HepG2 (cell line): ENCODE data around the gene RAET1E. TPM values are rescaled to one million over a fixed set of nuclear protein-coding genes. Genes with fewer than 3 reads are reported as not detected.

Source experiments
- CC2D1A ChIP-seq: sonication (generic); formaldehyde crosslinking; IDR thresholded peaks from 2 replicates; pipeline ENCODE4 v1.8.1; 2023; ENCODE audit warnings: mild to moderate bottlenecking, missing genetic modification reagents
- CREB1 ChIP-seq, 2 experiments: fragments of 450-650 bp in 1 of 2; IDR thresholded peaks; 2 replicates each; pipeline ENCODE4 v1.6.1; 2016 to 2017; ENCODE audit warnings: control low read depth in 1 of 2, mild to moderate bottlenecking in 1 of 2, missing compliant biosample characterization in 1 of 2, missing genetic modification characterization in 1 of 2
- HOXD1 ChIP-seq: sonication (generic); formaldehyde crosslinking; IDR thresholded peaks from 2 replicates; pipeline ENCODE4 v1.5.0; 2020; ENCODE audit warnings: missing genetic modification reagents
- MZF1 ChIP-seq: sonication (generic); formaldehyde crosslinking; IDR thresholded peaks from 2 replicates; pipeline ENCODE4 v1.8.1; 2023; ENCODE audit warnings: mild to moderate bottlenecking, missing genetic modification reagents, borderline replicate concordance
- NR2C2 ChIP-seq: sonication (generic); formaldehyde crosslinking; IDR thresholded peaks from 2 replicates; pipeline ENCODE4 v1.4.0; 2020; ENCODE audit warnings: missing genetic modification reagents, mild to moderate bottlenecking, moderate library complexity, borderline replicate concordance
- PRMT3 ChIP-seq: sonication (generic); formaldehyde crosslinking; IDR thresholded peaks from 2 replicates; pipeline ENCODE4 v1.8.1; 2022; ENCODE audit warnings: low read depth, mild to moderate bottlenecking, moderate library complexity, missing genetic modification reagents, borderline replicate concordance
- SPEN ChIP-seq: sonication (generic); formaldehyde crosslinking; IDR thresholded peaks from 2 replicates; pipeline ENCODE4 v1.5.1; 2020; ENCODE audit warnings: low read depth, mild to moderate bottlenecking, missing genetic modification reagents
- TAF15 ChIP-seq: fragments of 200-400 bp; formaldehyde crosslinking; IDR thresholded peaks from one replicate; pipeline ENCODE4 v1.6.1; 2018; ENCODE audit warnings: mild to moderate bottlenecking, low read depth, low read length; ENCODE audit not compliant: poor library complexity, severe bottlenecking
- ZHX1 ChIP-seq: sonication (generic); formaldehyde crosslinking; IDR thresholded peaks from 2 replicates; pipeline ENCODE4 v1.8.1; 2022; ENCODE audit warnings: low read depth, mild to moderate bottlenecking, missing genetic modification reagents
- ZNF143 ChIP-seq: sonication (generic); formaldehyde crosslinking; IDR thresholded peaks from 2 replicates; pipeline ENCODE4 v1.4.0; 2020; ENCODE audit warnings: missing genetic modification reagents
- ZNF362 ChIP-seq: sonication (generic); formaldehyde crosslinking; IDR thresholded peaks from 2 replicates; pipeline ENCODE4 v1.4.0; 2020; ENCODE audit warnings: missing genetic modification reagents, mild to moderate bottlenecking, borderline replicate concordance
- ZNF652 ChIP-seq: IDR thresholded peaks from 2 replicates; pipeline ENCODE4 v1.6.1; 2016; ENCODE audit warnings: low read depth, borderline replicate concordance
- polyA plus RNA-seq, 8 experiments: library from polyadenylated mRNA; depleted of rRNA in 3 of 8; stranded (reverse) in 7 of 8; unstranded in 1 of 8; fragments of >200 nt; fragmentation: Illumina TruSeq in 4 of 8; extraction: Trizol in 4 of 8; gene quantifications; 2 replicates each; pipeline versions ENCODE4 v1.2.1 to v1.2.3, GENCODE V29; 2011 to 2016; ENCODE audit warnings: low read depth in 4 of 8, missing spikeins in 1 of 8, mixed read lengths in 1 of 8; ENCODE audit not compliant: insufficient read depth in 1 of 8
- total RNA-seq, 5 experiments: library from RNA; depleted of rRNA; stranded (reverse); fragments of >200 nt; fragmentation: Illumina TruSeq; extraction: Trizol; gene quantifications; 2 replicates each; pipeline ENCODE4 v1.2.3, GENCODE V29; 2016; ENCODE audit warnings: low read depth in 1 of 5
- TF ChIP-seq, protein P1 (sequence below): sonication (generic); formaldehyde crosslinking; conservative IDR thresholded peaks from 2 replicates; pipeline ENCODE4 v1.8.0; 2022; ENCODE audit warnings: mild to moderate bottlenecking, moderate library complexity, missing genetic modification reagents
- TF ChIP-seq, protein P2 (sequence below): sonication (generic); formaldehyde crosslinking; IDR thresholded peaks from 2 replicates; pipeline ENCODE4 v1.5.0; 2020; ENCODE audit warnings: missing genetic modification reagents
- TF ChIP-seq, protein P3 (sequence below): IDR thresholded peaks from 2 replicates; pipeline ENCODE4 v1.6.1; 2012; ENCODE audit warnings: low read depth, low read length, improper control_type of control experiment

RAET1E gene
- total and polyA plus RNA-seq, 2 of the 13 experiments (the other 11 are each of a cell fraction or from before 2014, with no cell fraction given) = not detected

DNA sequence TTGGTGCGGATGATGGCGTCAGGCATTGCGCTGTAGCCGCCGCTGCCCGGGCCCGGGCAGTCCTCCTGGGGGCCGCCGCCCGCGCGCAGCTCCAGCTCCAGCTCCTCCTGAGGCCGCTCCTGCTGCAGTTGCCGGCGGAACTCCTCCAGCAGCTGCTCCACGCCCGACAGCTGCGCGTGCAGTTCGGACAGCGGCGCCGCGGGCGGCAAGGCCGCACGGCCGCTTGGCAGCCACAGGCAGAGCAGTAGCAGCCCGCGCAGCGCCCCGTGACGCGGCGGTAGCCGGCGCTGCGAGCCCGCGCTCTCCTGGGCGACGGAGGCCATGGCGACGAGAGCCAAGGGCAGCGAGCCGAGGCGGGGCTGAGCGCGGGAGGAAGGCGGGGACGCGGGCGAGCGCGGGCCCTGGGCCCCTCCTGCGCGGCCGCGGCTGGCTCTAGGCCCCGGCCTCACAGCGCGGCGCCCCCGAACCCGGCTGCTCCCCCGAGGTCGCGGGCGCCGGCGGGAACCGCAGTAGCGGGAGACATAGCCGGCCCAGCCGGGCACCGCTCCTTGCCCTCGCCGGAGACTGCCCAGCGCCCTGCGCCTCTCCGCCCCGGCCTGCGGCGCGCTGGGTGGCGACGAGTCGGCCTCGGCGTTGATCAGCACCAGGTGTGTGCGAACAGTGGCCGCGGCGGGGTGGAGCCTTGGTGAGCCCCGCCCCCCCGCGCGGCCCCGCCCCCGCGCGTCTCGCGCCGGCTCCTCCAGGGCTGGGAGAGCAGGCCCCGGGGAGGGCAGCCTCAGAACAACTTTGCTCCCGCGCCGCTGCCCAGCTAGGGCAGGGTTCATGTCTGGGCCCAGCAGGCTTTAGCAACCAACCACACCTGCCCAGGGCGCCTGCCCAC is 34.0 kb downstream of the RAET1E start, which contains the start of gene LRP11 (continued):
- TF ChIP-seq, protein P1, sequence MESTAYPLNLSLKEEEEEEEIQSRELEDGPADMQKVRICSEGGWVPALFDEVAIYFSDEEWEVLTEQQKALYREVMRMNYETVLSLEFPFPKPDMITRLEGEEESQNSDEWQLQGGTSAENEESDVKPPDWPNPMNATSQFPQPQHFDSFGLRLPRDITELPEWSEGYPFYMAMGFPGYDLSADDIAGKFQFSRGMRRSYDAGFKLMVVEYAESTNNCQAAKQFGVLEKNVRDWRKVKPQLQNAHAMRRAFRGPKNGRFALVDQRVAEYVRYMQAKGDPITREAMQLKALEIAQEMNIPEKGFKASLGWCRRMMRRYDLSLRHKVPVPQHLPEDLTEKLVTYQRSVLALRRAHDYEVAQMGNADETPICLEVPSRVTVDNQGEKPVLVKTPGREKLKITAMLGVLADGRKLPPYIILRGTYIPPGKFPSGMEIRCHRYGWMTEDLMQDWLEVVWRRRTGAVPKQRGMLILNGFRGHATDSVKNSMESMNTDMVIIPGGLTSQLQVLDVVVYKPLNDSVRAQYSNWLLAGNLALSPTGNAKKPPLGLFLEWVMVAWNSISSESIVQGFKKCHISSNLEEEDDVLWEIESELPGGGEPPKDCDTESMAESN (CRISPR knock-in tag) = no peak; the same call in 1 of the 2 replicates
- no peak for TF ChIP-seq CREB1 (IDR thresholded peaks at IDR 0.05)
- no peak for TF ChIP-seq CREB1 (CRISPR knock-in tag; IDR thresholded peaks at IDR 0.05)
- TF ChIP-seq ZNF143 (CRISPR knock-in tag) = no peak
- TF ChIP-seq SPEN = peak; percentile 86
- no peak; the same call in 1 of the 2 replicates for TF ChIP-seq NR2C2 (CRISPR knock-in tag)
- TF ChIP-seq ZNF652 (CRISPR knock-in tag) = no peak
- TF ChIP-seq, protein P2, sequence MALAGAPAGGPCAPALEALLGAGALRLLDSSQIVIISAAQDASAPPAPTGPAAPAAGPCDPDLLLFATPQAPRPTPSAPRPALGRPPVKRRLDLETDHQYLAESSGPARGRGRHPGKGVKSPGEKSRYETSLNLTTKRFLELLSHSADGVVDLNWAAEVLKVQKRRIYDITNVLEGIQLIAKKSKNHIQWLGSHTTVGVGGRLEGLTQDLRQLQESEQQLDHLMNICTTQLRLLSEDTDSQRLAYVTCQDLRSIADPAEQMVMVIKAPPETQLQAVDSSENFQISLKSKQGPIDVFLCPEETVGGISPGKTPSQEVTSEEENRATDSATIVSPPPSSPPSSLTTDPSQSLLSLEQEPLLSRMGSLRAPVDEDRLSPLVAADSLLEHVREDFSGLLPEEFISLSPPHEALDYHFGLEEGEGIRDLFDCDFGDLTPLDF = no peak; the same call in 1 of the 2 replicates
- no peak for TF ChIP-seq ZNF362 (CRISPR knock-in tag)
- TF ChIP-seq TAF15 = no peak
- TF ChIP-seq PRMT3 (CRISPR knock-in tag) = no peak
- no peak for TF ChIP-seq CC2D1A (CRISPR knock-in tag)
- TF ChIP-seq ZHX1 (CRISPR knock-in tag) = no peak
- TF ChIP-seq MZF1 (CRISPR knock-in tag) = no peak
- peak; percentile 42; the same call in 1 of the 2 replicates for TF ChIP-seq HOXD1 (CRISPR knock-in tag)
- TF ChIP-seq, protein P3, sequence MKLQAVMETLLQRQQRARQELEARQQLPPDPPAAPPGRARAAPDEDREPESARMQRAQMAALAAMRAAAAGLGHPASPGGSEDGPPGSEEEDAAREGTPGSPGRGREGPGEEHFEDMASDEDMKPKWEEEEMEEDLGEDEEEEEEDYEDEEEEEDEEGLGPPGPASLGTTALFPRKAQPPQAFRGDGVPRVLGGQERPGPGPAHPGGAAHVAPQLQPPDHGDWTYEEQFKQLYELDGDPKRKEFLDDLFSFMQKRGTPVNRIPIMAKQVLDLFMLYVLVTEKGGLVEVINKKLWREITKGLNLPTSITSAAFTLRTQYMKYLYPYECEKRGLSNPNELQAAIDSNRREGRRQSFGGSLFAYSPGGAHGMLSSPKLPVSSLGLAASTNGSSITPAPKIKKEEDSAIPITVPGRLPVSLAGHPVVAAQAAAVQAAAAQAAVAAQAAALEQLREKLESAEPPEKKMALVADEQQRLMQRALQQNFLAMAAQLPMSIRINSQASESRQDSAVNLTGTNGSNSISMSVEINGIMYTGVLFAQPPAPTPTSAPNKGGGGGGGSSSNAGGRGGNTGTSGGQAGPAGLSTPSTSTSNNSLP = no peak
